HG03135 (cell line): ENCODE measurements around the gene XPNPEP3.
A peak's percentile ranks its signal among the peaks of the same experiment; 100 is the strongest.
"Not testable (repeated sequence)": the region's sequence is repeated elsewhere in the genome, so short reads cannot be mapped to it uniquely, and the experiment has no call there.

Source experiments
- ATAC-seq: cut with Tn5 transposase; IDR thresholded peaks from one replicate; pipeline ENCODE4 v1.9.1; 2021; ENCODE audit warnings: mild to moderate bottlenecking, moderate library complexity; ENCODE audit not compliant: unreplicated experiment

The XPNPEP3 gene

GRCh38 chr22:40855979-40856512 lies 902 bp upstream of the XPNPEP3 start:
- ATAC-seq = peak; percentile 20

GRCh38 chr22:40857309-40857855 lies 434 bp downstream of the XPNPEP3 start:
- ATAC-seq = no peak

GRCh38 chr22:40862013-40862412 lies 5.1 kb downstream of the XPNPEP3 start, which contains the start of gene DNAJB7:
DNAJB7 (minus strand) TSS chr22:40862113; CDS start chr22:40861994, 119 bp downstream.
- no peak for ATAC-seq

GRCh38 chr22:40862537-40862936 lies 5.6 kb downstream of the XPNPEP3 start:
- ATAC-seq = no peak

GRCh38 chr22:40867109-40867508 lies 10.2 kb downstream of the XPNPEP3 start:
- no peak for ATAC-seq

GRCh38 chr22:40868379-40868778 lies 11.4 kb downstream of the XPNPEP3 start:
- ATAC-seq = not testable (repeated sequence)

- no peak for ATAC-seq
Measured at GRCh38 chr22:40874016-40874415, 17.1 kb downstream of the XPNPEP3 start.

GRCh38 chr22:40875111-40875510 lies 18.2 kb downstream of the XPNPEP3 start:
- no peak for ATAC-seq

- ATAC-seq = no peak
Measured at GRCh38 chr22:40876907-40877306, 20.0 kb downstream of the XPNPEP3 start.

GRCh38 chr22:40877488-40877887 lies 20.5 kb downstream of the XPNPEP3 start:
- no peak for ATAC-seq

- ATAC-seq = no peak
Measured at GRCh38 chr22:40878922-40879321, 22.0 kb downstream of the XPNPEP3 start.

- ATAC-seq = no peak
Measured at GRCh38 chr22:40889116-40889515, 32.2 kb downstream of the XPNPEP3 start.

- no peak for ATAC-seq
Measured at GRCh38 chr22:40890881-40891280, 33.9 kb downstream of the XPNPEP3 start.

GRCh38 chr22:40894417-40894816 lies 37.5 kb downstream of the XPNPEP3 start:
- no peak for ATAC-seq

- ATAC-seq = no peak
Measured at GRCh38 chr22:40898850-40899357, 42.0 kb downstream of the XPNPEP3 start.

- no peak for ATAC-seq
Measured at GRCh38 chr22:40904101-40904500, 47.2 kb downstream of the XPNPEP3 start.

GRCh38 chr22:40908895-40909294 lies 51.9 kb downstream of the XPNPEP3 start:
- no peak for ATAC-seq

GRCh38 chr22:40911772-40912171 lies 54.8 kb downstream of the XPNPEP3 start:
- ATAC-seq = no peak

GRCh38 chr22:40912987-40913386 lies 56.0 kb downstream of the XPNPEP3 start:
- ATAC-seq = not testable (repeated sequence)

GRCh38 chr22:40919446-40919845 lies 62.5 kb downstream of the XPNPEP3 start:
- ATAC-seq = no peak

GRCh38 chr22:40920526-40920925 lies 63.6 kb downstream of the XPNPEP3 start:
- no peak for ATAC-seq

- no peak for ATAC-seq
Measured at GRCh38 chr22:40922484-40923303, 65.7 kb downstream of the XPNPEP3 start.
